NCI-H146 treated with DMSO at 0.1 percent for 48 hours (cell line): ENCODE results near the gene ADAMTS17.

Source experiments
- DNase-seq: peaks from one replicate; lab custom pipeline; 2025; ENCODE audit not compliant: unreplicated experiment; lab: John Stamatoyannopoulos, UW

The ADAMTS17 gene

GRCh38 chr15:100279446-100279845 is 62.3 kb downstream of the ADAMTS17 start:
- no peak for DNase-seq

GRCh38 chr15:100278596-100279380 is 63.0 kb downstream of the ADAMTS17 start:
- DNase-seq, result no peak

- no peak for DNase-seq
These were observed 64.5 kb downstream of the ADAMTS17 start for GRCh38 chr15:100277087-100277855.

GRCh38 chr15:100276506-100276905 is 65.3 kb downstream of the ADAMTS17 start:
- DNase-seq, result no peak

GRCh38 chr15:100275641-100276040 is 66.1 kb downstream of the ADAMTS17 start:
- DNase-seq, result no peak

- no peak for DNase-seq
These were observed 71.9 kb downstream of the ADAMTS17 start for GRCh38 chr15:100269831-100270230.

GRCh38 chr15:100266166-100266565 is 75.6 kb downstream of the ADAMTS17 start:
- no peak for DNase-seq

- DNase-seq, result no peak
These were observed 76.1 kb downstream of the ADAMTS17 start for GRCh38 chr15:100265641-100266035.

- DNase-seq, result no peak
These were observed 76.7 kb downstream of the ADAMTS17 start for GRCh38 chr15:100264994-100265640.

GRCh38 chr15:100263721-100264455 is 77.9 kb downstream of the ADAMTS17 start:
- DNase-seq, result no peak

- DNase-seq, result no peak
These were observed 78.7 kb downstream of the ADAMTS17 start for GRCh38 chr15:100263031-100263430.

GRCh38 chr15:100261302-100262240 is 80.2 kb downstream of the ADAMTS17 start:
- no peak for DNase-seq

GRCh38 chr15:100259266-100259665 is 82.5 kb downstream of the ADAMTS17 start:
- DNase-seq, result no peak

GRCh38 chr15:100256970-100257650 is 84.7 kb downstream of the ADAMTS17 start:
- no peak for DNase-seq

- DNase-seq, result no peak
These were observed 85.4 kb downstream of the ADAMTS17 start for GRCh38 chr15:100256101-100256969.

GRCh38 chr15:100255644-100256043 is 86.1 kb downstream of the ADAMTS17 start:
- no peak for DNase-seq

GRCh38 chr15:100254691-100255090 is 87.1 kb downstream of the ADAMTS17 start:
- DNase-seq, result no peak

- DNase-seq, result no peak
These were observed 87.5 kb downstream of the ADAMTS17 start for GRCh38 chr15:100254285-100254684.
